ENCODE results near the gene FCHO2. TPM values are rescaled to one million over a fixed set of nuclear protein-coding genes. Genes with fewer than 3 reads are reported as not detected.

Gene FCHO2
- total and polyA plus RNA-seq, 10 of the 15 experiments (the other 5 are each of a cell fraction or from before 2014, with no cell fraction given): 0.05 to 1.4 (median 0.18) TPM

DNA sequence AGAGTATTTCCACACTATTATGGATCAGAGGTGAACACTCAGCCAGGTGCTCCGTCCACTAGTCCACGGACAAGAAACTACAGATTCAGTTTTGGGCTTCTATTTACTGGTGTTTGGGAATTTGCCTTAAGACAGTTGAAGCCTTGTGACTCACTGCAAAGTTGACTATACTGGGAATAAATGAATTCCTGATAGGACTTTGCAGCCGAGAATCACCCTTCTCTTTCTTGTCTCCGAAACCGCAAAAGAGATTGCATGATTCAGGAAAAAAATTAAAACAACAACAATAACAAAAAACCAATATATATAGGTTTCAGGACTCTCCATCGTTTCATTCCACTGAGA is 165.2 kb downstream of the FCHO2 start:
- ChIA-PET CTCF (no interaction called here), POLR2A (no interaction called here), RAD21 (ENCODE audit: unreplicated experiment) (no interaction called here), SMC1A (ENCODE audit: uncharacterized antibody, unreplicated experiment) (no interaction called here)
- Histone ChIP-seq H3K4me3 (no peak overlapping the region), H4K20me1 (ENCODE audit: control insufficient read depth, insufficient read depth) (peaks cover 4% of the 10 kb centered on the region; the same call in 1 of the 2 replicates), H3K27ac (ENCODE audit: control insufficient read depth, insufficient read depth) (no peak overlapping the region), H3K9ac (ENCODE audit: control insufficient read depth, insufficient read depth, low read length) (no peak overlapping the region), H3K9me3 (replicated peaks; ENCODE audit: control insufficient read depth, insufficient read depth, low read length) (no peaks in the 10 kb centered on the region), H3K4me2 (ENCODE audit: control insufficient read depth, insufficient read depth) (no peak overlapping the region), H3K27me3 (replicated peaks in 1 of 2; ENCODE audit: control insufficient read depth in 2 of 2, insufficient read depth in 2 of 2, low read length in 1 of 2) (peaks cover 7 to 9% of the 10 kb centered on the region in 2 experiments), H3K79me2 (ENCODE audit: control insufficient read depth, insufficient read depth, low read length) (no peaks in the 10 kb centered on the region), H3K36me3 (ENCODE audit: control insufficient read depth in 2 of 2, insufficient read depth in 2 of 2, low read length in 1 of 2) (no peaks in the 10 kb centered on the region), H2AFZ (ENCODE audit: control insufficient read depth, low read depth, low read length) (no peak overlapping the region), H3K4me1 (ENCODE audit: control insufficient read depth, insufficient read depth, low read length) (no peaks in the 10 kb centered on the region)
- DNase-seq (ENCODE audit: low read depth, low spot score): no peak
- 34% methylated on average over 6 of the region's 6 CpGs for WGBS (ENCODE audit: insufficient coverage, insufficient replicate concordance, low lambda C conversion rate, missing lambda C conversion rate)
- no peak for ATAC-seq
- FAIRE-seq: no peak
- BruUV-seq (replicated peaks): no TSS peak
- no peak for TF ChIP-seq ATF7 (IDR thresholded peaks at IDR 0.05; ENCODE audit: low read depth)
- intact Hi-C loops (cut with micrococcal nuclease; ENCODE audit: unreplicated experiment): no loop called here
- in situ Hi-C loops (cut with MboI): no loop called here

DNA sequence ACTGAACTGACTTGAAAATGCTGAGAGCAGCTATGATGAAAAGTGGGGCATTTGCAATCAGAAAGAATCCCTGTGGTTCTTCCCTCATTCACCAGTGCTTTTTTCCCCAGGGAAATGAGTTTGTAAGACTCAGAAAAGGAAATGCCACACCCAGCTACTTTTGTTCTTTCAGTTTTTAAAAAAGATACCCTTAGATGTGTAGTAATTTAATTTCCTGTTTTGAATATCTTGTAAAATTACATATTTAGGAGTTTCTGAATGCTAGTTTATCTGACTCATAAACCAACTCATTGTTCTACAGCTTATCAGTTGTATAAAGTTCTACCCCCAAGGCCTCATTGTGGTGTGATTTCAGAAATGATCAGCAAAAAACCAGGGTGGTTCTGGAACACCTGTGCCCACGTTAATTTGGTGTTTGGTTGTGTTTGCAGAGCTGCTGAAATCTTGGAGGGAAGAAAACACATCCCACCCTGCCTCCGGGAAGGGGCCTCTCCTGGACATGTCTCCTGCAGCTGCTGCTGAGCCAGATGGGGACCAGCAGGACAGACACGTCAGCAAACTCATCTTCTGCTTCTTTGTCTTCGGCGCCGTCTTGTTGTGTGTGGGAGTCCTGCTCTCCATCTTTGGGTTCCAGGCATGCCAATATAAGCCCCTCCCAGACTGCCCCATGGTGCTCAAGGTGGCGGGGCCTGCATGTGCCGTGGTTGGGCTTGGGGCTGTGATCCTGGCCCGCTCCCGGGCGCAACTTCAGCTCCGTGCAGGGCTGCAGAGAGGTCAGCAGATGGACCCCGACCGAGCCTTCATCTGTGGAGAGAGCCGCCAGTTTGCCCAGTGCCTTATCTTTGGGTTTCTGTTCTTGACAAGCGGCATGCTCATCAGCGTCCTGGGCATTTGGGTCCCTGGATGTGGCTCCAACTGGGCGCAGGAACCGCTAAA is 167.3 kb downstream of the FCHO2 start:
- Histone ChIP-seq H3K36me3 (ENCODE audit: control insufficient read depth in 2 of 2, insufficient read depth in 2 of 2, low read length in 1 of 2) (no peaks in the 10 kb centered on the region), H3K9me3 (replicated peaks; ENCODE audit: control insufficient read depth, insufficient read depth, low read length) (no peaks in the 10 kb centered on the region), H3K27ac (ENCODE audit: control insufficient read depth, insufficient read depth) (no peak overlapping the region), H3K4me2 (ENCODE audit: control insufficient read depth, insufficient read depth) (no peak overlapping the region), H3K79me2 (ENCODE audit: control insufficient read depth, insufficient read depth, low read length) (no peaks in the 10 kb centered on the region), H3K9ac (ENCODE audit: control insufficient read depth, insufficient read depth, low read length) (no peak overlapping the region), H3K4me3 (no peak overlapping the region), H3K4me1 (ENCODE audit: control insufficient read depth, insufficient read depth, low read length) (no peaks in the 10 kb centered on the region), H2AFZ (ENCODE audit: control insufficient read depth, low read depth, low read length) (no peak overlapping the region), H4K20me1 (ENCODE audit: control insufficient read depth, insufficient read depth) (peaks cover 4% of the 10 kb centered on the region; the same call in 1 of the 2 replicates), H3K27me3 (replicated peaks in 1 of 2; ENCODE audit: control insufficient read depth in 2 of 2, insufficient read depth in 2 of 2, low read length in 1 of 2) (peaks cover 7 to 9% of the 10 kb centered on the region in 2 experiments)
- CTCF ChIA-PET: no interaction called here
- no peak for ATAC-seq
- POLR2A ChIA-PET: no interaction called here
- in situ Hi-C loops (cut with MboI): no loop called here
- peak; percentile 41 for FAIRE-seq
- TF ChIP-seq NBN (IDR thresholded peaks at IDR 0.05): no peak
- RAD21 ChIA-PET (ENCODE audit: unreplicated experiment): no interaction called here
- WGBS (ENCODE audit: insufficient coverage, insufficient replicate concordance, low lambda C conversion rate, missing lambda C conversion rate): 60% methylated on average over 19 of the region's 19 CpGs
- SMC1A ChIA-PET (ENCODE audit: uncharacterized antibody, unreplicated experiment): no interaction called here
- DNase-seq (ENCODE audit: low read depth, low spot score): no peak
- intact Hi-C loops (cut with micrococcal nuclease; ENCODE audit: unreplicated experiment): no loop called here
- BruUV-seq (replicated peaks): no TSS peak

Data from GM12878 (cell line).